Neutrophil (primary cell): ENCODE results near the gene ATG5.
"Not testable (repeated sequence)": the region's sequence is repeated elsewhere in the genome, so short reads cannot be mapped to it uniquely, and the experiment has no call there.

Experiments used
- H3K27ac ChIP-seq: fragments of 200-600 bp; sonication (generic); 2 replicates; pipeline ENCODE4 v1.5.1; 2016; ENCODE audit warnings: mild to moderate bottlenecking, moderate library complexity
- H3K27me3 ChIP-seq: fragments of 200-600 bp; sonication (generic); 2 replicates; pipeline ENCODE4 v1.6.0; 2016; ENCODE audit warnings: mild to moderate bottlenecking
- H3K36me3 ChIP-seq: fragments of 200-600 bp; sonication (generic); 2 replicates; pipeline ENCODE4 v1.5.1; 2017
- H3K4me1 ChIP-seq, 2 experiments: fragments of 200-600 bp in 1 of 2; sonication (generic) in 1 of 2; 1 replicate in 1 of 2; 2 replicates in 1 of 2; pipeline versions ENCODE4 v1.5.1 to v1.6.1; 2013 to 2016; ENCODE audit warnings: low read depth in 1 of 2, low read length in 1 of 2, mild to moderate bottlenecking in 1 of 2, moderate library complexity in 1 of 2; ENCODE audit not compliant: control insufficient read depth in 1 of 2, insufficient read depth in 1 of 2
- H3K4me3 ChIP-seq, 2 experiments: fragments of 200-600 bp in 1 of 2; sonication (generic) in 1 of 2; 1 replicate in 1 of 2; 2 replicates in 1 of 2; pipeline ENCODE4 v1.5.1; 2013 to 2016; ENCODE audit warnings: low read depth in 1 of 2, low read length in 1 of 2, mild to moderate bottlenecking in 1 of 2, moderate library complexity in 1 of 2
- H3K9me3 ChIP-seq: fragments of 200-600 bp; sonication (generic); 2 replicates; pipeline ENCODE4 v1.5.1; 2016
- TF ChIP-seq, protein P1 (sequence below): fragments of 200-600 bp; sonication (generic); IDR thresholded peaks from 2 replicates; pipeline ENCODE4 v1.5.1; 2016; ENCODE audit warnings: antibody characterized with exemption

Gene ATG5

DNA sequence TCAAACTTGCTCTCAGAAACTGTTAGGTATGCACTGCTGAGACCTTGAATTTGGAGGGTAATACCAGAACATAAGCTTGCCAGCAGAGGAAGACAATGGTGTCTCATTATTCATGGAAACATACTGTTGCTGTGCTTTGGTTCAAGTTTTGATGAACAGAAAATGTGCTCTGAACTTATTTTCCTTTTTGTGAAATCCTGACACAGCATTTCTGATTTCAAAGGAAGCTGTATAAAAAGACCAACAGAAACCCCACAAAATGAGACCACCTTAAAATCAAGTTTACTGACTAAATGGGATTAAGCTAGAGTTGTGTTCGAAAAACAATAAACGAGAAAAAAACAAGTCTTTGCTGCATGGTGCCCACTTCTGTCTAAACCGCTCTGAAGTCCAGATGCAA, 169.1 kb downstream of the ATG5 start:
- H3K4me1 ChIP-seq, result no peaks in the 10 kb centered on the region
- no peak overlapping the region for H3K4me3 ChIP-seq
- no peak overlapping the region for H3K27ac ChIP-seq
- no peaks in the 10 kb centered on the region for H3K36me3 ChIP-seq
- H3K9me3 ChIP-seq, result no peaks in the 10 kb centered on the region
- no peaks in the 10 kb centered on the region for H3K27me3 ChIP-seq
- TF ChIP-seq, protein P1, sequence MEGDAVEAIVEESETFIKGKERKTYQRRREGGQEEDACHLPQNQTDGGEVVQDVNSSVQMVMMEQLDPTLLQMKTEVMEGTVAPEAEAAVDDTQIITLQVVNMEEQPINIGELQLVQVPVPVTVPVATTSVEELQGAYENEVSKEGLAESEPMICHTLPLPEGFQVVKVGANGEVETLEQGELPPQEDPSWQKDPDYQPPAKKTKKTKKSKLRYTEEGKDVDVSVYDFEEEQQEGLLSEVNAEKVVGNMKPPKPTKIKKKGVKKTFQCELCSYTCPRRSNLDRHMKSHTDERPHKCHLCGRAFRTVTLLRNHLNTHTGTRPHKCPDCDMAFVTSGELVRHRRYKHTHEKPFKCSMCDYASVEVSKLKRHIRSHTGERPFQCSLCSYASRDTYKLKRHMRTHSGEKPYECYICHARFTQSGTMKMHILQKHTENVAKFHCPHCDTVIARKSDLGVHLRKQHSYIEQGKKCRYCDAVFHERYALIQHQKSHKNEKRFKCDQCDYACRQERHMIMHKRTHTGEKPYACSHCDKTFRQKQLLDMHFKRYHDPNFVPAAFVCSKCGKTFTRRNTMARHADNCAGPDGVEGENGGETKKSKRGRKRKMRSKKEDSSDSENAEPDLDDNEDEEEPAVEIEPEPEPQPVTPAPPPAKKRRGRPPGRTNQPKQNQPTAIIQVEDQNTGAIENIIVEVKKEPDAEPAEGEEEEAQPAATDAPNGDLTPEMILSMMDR, result no peak

DNA sequence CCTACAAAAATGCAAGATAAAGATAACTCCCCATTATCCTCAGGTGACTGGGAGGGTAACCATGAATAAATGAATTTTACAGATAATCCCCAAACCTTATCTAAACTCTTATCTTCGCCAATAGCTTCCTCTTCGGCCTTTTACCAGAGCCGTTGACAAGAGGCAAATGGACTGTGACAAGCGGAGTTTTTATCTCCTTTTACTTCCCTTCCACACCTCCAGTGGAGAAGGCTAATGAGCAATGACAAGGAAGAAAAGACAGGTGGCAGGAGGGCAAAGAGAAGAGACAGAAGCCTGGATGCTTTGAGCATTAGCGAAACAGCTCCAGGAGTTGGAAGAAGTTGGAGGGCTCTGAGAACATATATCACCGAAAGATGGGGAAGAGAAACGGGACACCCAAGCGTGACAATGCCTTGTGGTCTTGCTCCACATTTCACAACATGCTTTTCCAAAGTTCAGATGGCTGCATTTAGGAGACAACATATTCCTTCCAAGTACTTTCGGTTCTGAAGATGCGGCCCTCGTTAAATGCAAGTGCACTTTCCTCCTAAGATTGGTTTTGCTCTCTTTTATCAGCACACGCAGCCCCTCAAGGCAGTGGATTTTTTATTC, 170.2 kb downstream of the ATG5 start:
- no peaks in the 10 kb centered on the region for H3K4me1 ChIP-seq
- no peak overlapping the region for H3K27ac ChIP-seq
- no peaks in the 10 kb centered on the region for H3K36me3 ChIP-seq
- H3K9me3 ChIP-seq, result no peaks in the 10 kb centered on the region
- TF ChIP-seq, protein P1, result no peak
- H3K27me3 ChIP-seq, result no peaks in the 10 kb centered on the region
- H3K4me3 ChIP-seq, result no peak overlapping the region

DNA sequence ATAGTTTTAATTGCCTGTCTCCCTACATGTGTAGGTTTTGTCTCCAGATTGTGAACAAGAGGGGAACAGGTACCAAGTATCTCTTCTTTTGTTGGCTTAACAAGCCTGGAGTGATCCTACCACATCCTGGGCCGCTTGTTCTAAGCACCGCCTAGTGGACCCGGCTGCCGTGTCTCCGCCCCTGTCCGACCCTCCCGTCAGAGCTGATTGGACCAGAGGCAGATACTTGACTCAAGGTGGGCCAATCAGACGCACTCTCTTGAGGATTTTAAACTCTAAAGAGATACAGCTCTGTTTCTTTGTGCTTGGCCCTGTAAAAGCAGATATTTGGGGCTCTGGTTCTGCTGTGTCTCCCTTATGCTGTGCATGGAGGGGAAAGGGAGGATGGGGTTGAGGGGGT, 171.2 kb downstream of the ATG5 start:
- TF ChIP-seq, protein P1, result no peak
- Histone ChIP-seq H3K4me1 (no peaks in the 10 kb centered on the region), H3K9me3 (no peaks in the 10 kb centered on the region), H3K27ac (no peak overlapping the region), H3K36me3 (no peaks in the 10 kb centered on the region), H3K27me3 (no peaks in the 10 kb centered on the region), H3K4me3 (no peak overlapping the region)

DNA sequence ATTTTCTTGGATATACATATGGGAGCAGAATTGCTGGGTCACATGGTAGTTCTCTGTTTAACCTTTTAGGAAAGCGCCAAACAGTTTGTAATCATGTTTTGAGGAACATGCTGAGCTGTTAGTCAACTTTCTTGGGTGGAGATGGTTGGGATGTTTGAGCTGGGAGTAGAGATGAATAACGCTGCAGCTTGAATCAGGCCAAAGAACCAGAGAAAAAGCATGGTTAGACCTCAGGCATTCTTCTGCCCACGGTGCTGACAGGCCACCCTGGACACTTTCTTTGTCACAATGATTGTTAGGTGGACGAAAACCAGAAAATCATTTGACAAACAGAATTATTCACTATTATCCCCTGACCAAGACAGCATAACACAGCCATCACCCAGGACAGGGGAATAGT, 172.6 kb downstream of the ATG5 start:
- Histone ChIP-seq H3K4me3 (no peak overlapping the region), H3K27me3 (no peaks in the 10 kb centered on the region), H3K27ac (no peak overlapping the region), H3K9me3 (no peaks in the 10 kb centered on the region), H3K4me1 (no peaks in the 10 kb centered on the region), H3K36me3 (no peaks in the 10 kb centered on the region)
- TF ChIP-seq, protein P1, result no peak

DNA sequence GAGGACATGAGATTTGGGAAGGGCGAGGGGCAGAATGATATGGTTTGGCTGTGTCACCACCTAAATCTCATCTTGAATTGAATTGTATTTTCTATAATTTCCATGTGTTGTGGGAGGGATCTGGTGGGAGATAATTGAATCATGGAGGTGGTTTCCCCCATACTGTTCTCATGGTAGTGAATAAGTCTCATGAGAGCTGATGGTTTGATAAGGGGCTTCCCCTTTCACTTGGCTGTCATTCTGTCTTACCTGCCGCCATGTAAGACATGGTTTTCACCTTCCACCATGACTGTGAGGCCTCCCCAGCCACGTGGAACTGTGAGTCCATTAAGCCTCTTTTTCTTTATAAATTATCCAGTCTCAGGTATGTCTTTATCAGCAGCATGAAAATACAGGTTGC, 173.1 kb downstream of the ATG5 start:
- not testable (repeated sequence) for H3K36me3 ChIP-seq, H3K27ac ChIP-seq, H3K4me1 ChIP-seq, H3K9me3 ChIP-seq, H3K4me3 ChIP-seq, H3K27me3 ChIP-seq

DNA sequence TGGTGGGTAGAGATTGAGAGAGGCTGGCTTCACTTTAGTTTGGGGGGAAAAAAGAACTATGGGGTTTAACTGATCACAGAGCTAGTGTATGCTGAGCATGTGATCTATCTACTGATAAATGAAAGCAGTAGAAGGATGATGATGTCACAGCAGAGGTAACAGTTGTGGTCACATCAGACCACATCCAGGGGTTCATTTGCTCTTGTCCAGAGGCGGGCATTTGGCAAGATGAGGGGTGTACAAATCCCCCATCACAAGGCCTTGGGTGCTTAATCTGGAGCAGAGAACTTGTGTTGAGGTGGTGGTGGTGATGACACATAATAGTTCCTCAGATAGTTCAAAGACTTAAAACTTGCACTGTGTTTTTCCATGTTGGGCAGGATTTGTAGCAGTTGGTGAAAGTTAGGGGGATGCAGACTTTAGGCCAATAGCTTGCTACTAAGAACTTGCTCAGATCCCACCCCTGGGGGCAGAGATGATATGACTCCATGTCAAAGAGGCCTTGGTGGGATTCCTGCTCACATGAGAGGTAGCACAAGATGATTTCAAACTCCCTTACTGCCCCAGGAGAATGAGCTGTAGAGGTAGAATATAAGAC, 176.0 kb downstream of the ATG5 start:
- TF ChIP-seq, protein P1, result no peak
- no peaks in the 10 kb centered on the region for H3K36me3 ChIP-seq
- no peak overlapping the region for H3K27ac ChIP-seq

More for the DNA sequence above, 176.0 kb downstream of the ATG5 start:
- H3K27me3 ChIP-seq, result no peaks in the 10 kb centered on the region
- no peaks in the 10 kb centered on the region for H3K4me1 ChIP-seq
- H3K9me3 ChIP-seq, result no peaks in the 10 kb centered on the region
- H3K4me3 ChIP-seq, result no peak overlapping the region
